OCI-M1 (cell line): Measurements from ENCODE around the gene PLLP.
A peak's percentile ranks its signal among the peaks of the same experiment; 100 is the strongest.
"Not testable (repeated sequence)": the region's sequence is repeated elsewhere in the genome, so short reads cannot be mapped to it uniquely, and the experiment has no call there.

Experiments used
- DNase-seq: peaks from one replicate; lab custom pipeline; 2025; lab: John Stamatoyannopoulos, UW

Gene PLLP

GRCh38 chr16:57273359-57273758, 11.1 kb downstream of the PLLP start:
- DNase-seq = no peak

GRCh38 chr16:57271867-57272495, 12.5 kb downstream of the PLLP start:
- DNase-seq = no peak

GRCh38 chr16:57271063-57271345, 13.5 kb downstream of the PLLP start:
- DNase-seq = no peak

GRCh38 chr16:57270221-57271062, 14.0 kb downstream of the PLLP start:
- no peak for DNase-seq

- peak; percentile 79 for DNase-seq
These were observed 15.4 kb downstream of the PLLP start for GRCh38 chr16:57268804-57269800.

- not testable (repeated sequence) for DNase-seq
These were observed 17.1 kb downstream of the PLLP start for GRCh38 chr16:57267343-57267742.

GRCh38 chr16:57266531-57267260, 17.8 kb downstream of the PLLP start:
- peak; percentile 42 for DNase-seq

- peak; percentile 30 for DNase-seq
These were observed 18.5 kb downstream of the PLLP start for GRCh38 chr16:57265850-57266530.

- no peak for DNase-seq
These were observed 19.5 kb downstream of the PLLP start for GRCh38 chr16:57264950-57265371.

- DNase-seq = peak; percentile 38
These were observed 20.1 kb downstream of the PLLP start for GRCh38 chr16:57264381-57264780.

GRCh38 chr16:57263541-57264351, 20.7 kb downstream of the PLLP start:
- DNase-seq = no peak

GRCh38 chr16:57262841-57263540, 21.5 kb downstream of the PLLP start:
- DNase-seq = peak; percentile 12

GRCh38 chr16:57261806-57262205, 22.7 kb downstream of the PLLP start:
- DNase-seq = no peak

- no peak for DNase-seq
These were observed 24.1 kb downstream of the PLLP start for GRCh38 chr16:57260294-57260929.

GRCh38 chr16:57258910-57259475, 25.5 kb downstream of the PLLP start:
- no peak for DNase-seq

- DNase-seq = no peak
These were observed 26.1 kb downstream of the PLLP start for GRCh38 chr16:57258226-57258909.

GRCh38 chr16:57257455-57258070, 26.9 kb downstream of the PLLP start:
- DNase-seq = no peak
